ENCODE results near the gene COG8. TPM values are rescaled to one million over a fixed set of nuclear protein-coding genes. Genes with fewer than 3 reads are reported as not detected.

Gene COG8
- polyA plus RNA-seq, 1 donor (not counting 4 experiments of a cell fraction or from before 2014, with no cell fraction given): 16.0 TPM

- peak overlapping the region; percentile 55 to 96 (median 77) for H3K4me3 ChIP-seq (ENCODE audit: control insufficient read depth in 2 of 3, extremely low read depth in 1 of 3, insufficient read depth in 2 of 3, low read depth in 1 of 3, low read length in 3 of 3)
- peak overlapping the region; percentile 65 for H3K27ac ChIP-seq (ENCODE audit: control insufficient read depth, insufficient read depth, low read length)
- H4K20me1 ChIP-seq (ENCODE audit: control insufficient read depth, extremely low read depth, insufficient read depth, low read length): no peaks in the 10 kb centered on the region
- H3K4me1 ChIP-seq (ENCODE audit: control insufficient read depth, extremely low read depth, insufficient read depth, low read length): peaks cover 8% of the 10 kb centered on the region
- TF ChIP-seq EZH2 (IDR thresholded peaks at IDR 0.05; ENCODE audit: low read length) (no peak), CTCF (optimal IDR thresholded peaks at IDR 0.05 in 1 of 3, IDR thresholded peaks at IDR 0.05 in 1 of 3, conservative IDR thresholded peaks at IDR 0.05 in 1 of 3; ENCODE audit: extremely low read depth in 1 of 3, insufficient read depth in 2 of 3, low read length in 3 of 3) (no peak)
- H3K9me1 ChIP-seq (ENCODE audit: control insufficient read depth, extremely low read depth, insufficient read depth, low read length): no peaks in the 10 kb centered on the region
- FAIRE-seq (no peak), DNase-seq (ENCODE audit: low read depth, low spot score) (no peak)
- H2AFZ ChIP-seq (ENCODE audit: control insufficient read depth, low read length): peak overlapping the region; percentile 34
- peaks cover 28% of the 10 kb centered on the region for H3K79me2 ChIP-seq (ENCODE audit: control insufficient read depth, insufficient read depth, low read length)
- dilution Hi-C loops (cut with MboI; ENCODE audit: extremely low pct_ligation_motif_present, low sequenced_read_pairs): no loop called here
- peak overlapping the region; percentile 81 for H3K9ac ChIP-seq (ENCODE audit: control insufficient read depth, extremely low read depth, insufficient read depth, low read length)
- H3K36me3 ChIP-seq (ENCODE audit: control insufficient read depth in 2 of 2, extremely low read depth in 1 of 2, insufficient read depth in 2 of 2, low read length in 2 of 2): peaks cover 8% of the 10 kb centered on the region in 2 experiments
- H3K9me3 ChIP-seq (ENCODE audit: control insufficient read depth, low read depth, low read length): no peaks in the 10 kb centered on the region
- H3K4me2 ChIP-seq (ENCODE audit: control insufficient read depth, extremely low read depth, insufficient read depth, low read depth, low read length): peak overlapping the region; percentile 97
- no peaks in the 10 kb centered on the region for H3K27me3 ChIP-seq (ENCODE audit: control insufficient read depth, extremely low read depth, insufficient read depth, low read length)
These were observed 45.6 kb upstream of the COG8 start for GRCh38 chr16:69384974-69385373.

DNA sequence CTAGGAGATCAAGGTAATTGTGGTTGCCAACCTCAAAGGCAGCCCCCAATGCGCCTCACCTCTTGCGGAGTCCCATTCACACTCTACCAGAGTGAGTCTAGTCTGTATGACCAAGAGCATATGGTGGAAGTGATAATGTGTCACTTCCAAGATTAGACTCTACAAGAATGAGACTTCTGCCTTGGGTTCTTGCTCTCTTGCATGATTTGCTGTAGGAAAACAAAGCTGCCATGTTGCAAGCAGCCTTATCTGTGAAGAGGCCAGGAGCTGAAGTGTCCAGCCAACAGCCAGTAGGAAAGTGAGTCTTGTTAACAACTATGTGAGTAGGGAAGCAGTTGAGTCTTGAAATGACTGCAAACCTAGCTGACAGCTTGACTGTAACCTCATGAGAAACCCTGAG is 43.1 kb upstream of the COG8 start:
- no peaks in the 10 kb centered on the region for H3K27me3 ChIP-seq (ENCODE audit: control insufficient read depth, extremely low read depth, insufficient read depth, low read length)
- DNase-seq (ENCODE audit: low read depth, low spot score) (no peak), FAIRE-seq (no peak)
- H4K20me1 ChIP-seq (ENCODE audit: control insufficient read depth, extremely low read depth, insufficient read depth, low read length): no peaks in the 10 kb centered on the region
- H3K4me2 ChIP-seq (ENCODE audit: control insufficient read depth, extremely low read depth, insufficient read depth, low read depth, low read length): no peak overlapping the region
- no peak overlapping the region for H3K4me3 ChIP-seq (ENCODE audit: control insufficient read depth in 2 of 3, extremely low read depth in 1 of 3, insufficient read depth in 2 of 3, low read depth in 1 of 3, low read length in 3 of 3)
- H3K27ac ChIP-seq (ENCODE audit: control insufficient read depth, insufficient read depth, low read length): no peak overlapping the region
- peaks cover 28% of the 10 kb centered on the region for H3K79me2 ChIP-seq (ENCODE audit: control insufficient read depth, insufficient read depth, low read length)
- peaks cover 8 to 14% of the 10 kb centered on the region in 2 experiments for H3K36me3 ChIP-seq (ENCODE audit: control insufficient read depth in 2 of 2, extremely low read depth in 1 of 2, insufficient read depth in 2 of 2, low read length in 2 of 2)
- no peak overlapping the region for H2AFZ ChIP-seq (ENCODE audit: control insufficient read depth, low read length)
- dilution Hi-C loops (cut with MboI; ENCODE audit: extremely low pct_ligation_motif_present, low sequenced_read_pairs): no loop called here
- no peaks in the 10 kb centered on the region for H3K9me3 ChIP-seq (ENCODE audit: control insufficient read depth, low read depth, low read length)
- H3K9me1 ChIP-seq (ENCODE audit: control insufficient read depth, extremely low read depth, insufficient read depth, low read length): no peaks in the 10 kb centered on the region
- TF ChIP-seq EZH2 (IDR thresholded peaks at IDR 0.05; ENCODE audit: low read length): no peak
- no peak for TF ChIP-seq CTCF (optimal IDR thresholded peaks at IDR 0.05 in 1 of 3, IDR thresholded peaks at IDR 0.05 in 1 of 3, conservative IDR thresholded peaks at IDR 0.05 in 1 of 3; ENCODE audit: extremely low read depth in 1 of 3, insufficient read depth in 2 of 3, low read length in 3 of 3)
- peaks cover 8% of the 10 kb centered on the region for H3K4me1 ChIP-seq (ENCODE audit: control insufficient read depth, extremely low read depth, insufficient read depth, low read length)
- H3K9ac ChIP-seq (ENCODE audit: control insufficient read depth, extremely low read depth, insufficient read depth, low read length): no peak overlapping the region
